ENCODE data around the gene ZNF69.

GRCh38 chr19:11860721-11861120, 26.9 kb upstream of the ZNF69 start:
- TF ChIP-seq CTCF (IDR thresholded peaks at IDR 0.05; ENCODE audit: low read length) (no peak), EZH2 (optimal IDR thresholded peaks at IDR 0.05; ENCODE audit: low read depth, low read length) (no peak)
